Ecto neural progenitor cell (in vitro differentiated cells): ENCODE data around the gene RNF141.

Experiments used
- DNase-seq: peaks from one replicate; pipeline ENCODE4 v3.0.0-alpha.2; 2018; ENCODE audit warnings: low spot score

Gene RNF141

DNA sequence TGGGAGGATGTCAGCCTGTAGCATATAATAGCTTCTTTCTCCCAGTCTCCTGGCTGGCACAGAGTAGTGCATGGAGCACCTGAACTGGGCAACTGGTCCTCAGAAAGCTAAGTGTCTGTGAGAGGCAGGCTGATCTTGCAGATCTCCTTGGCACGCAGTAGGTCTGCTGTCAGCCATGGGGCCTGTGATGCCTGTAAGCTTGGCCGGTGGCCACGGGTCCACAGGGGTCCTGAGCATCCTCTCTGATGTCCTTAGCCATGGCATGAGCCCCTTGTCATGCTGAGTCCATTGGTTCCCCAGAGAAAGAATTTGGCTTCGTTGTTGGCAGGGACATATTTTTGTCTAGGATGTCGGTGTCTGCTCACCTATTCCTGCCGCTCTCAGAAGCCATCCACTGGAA is 61.0 kb downstream of the RNF141 start:
- DNase-seq: no peak

DNA sequence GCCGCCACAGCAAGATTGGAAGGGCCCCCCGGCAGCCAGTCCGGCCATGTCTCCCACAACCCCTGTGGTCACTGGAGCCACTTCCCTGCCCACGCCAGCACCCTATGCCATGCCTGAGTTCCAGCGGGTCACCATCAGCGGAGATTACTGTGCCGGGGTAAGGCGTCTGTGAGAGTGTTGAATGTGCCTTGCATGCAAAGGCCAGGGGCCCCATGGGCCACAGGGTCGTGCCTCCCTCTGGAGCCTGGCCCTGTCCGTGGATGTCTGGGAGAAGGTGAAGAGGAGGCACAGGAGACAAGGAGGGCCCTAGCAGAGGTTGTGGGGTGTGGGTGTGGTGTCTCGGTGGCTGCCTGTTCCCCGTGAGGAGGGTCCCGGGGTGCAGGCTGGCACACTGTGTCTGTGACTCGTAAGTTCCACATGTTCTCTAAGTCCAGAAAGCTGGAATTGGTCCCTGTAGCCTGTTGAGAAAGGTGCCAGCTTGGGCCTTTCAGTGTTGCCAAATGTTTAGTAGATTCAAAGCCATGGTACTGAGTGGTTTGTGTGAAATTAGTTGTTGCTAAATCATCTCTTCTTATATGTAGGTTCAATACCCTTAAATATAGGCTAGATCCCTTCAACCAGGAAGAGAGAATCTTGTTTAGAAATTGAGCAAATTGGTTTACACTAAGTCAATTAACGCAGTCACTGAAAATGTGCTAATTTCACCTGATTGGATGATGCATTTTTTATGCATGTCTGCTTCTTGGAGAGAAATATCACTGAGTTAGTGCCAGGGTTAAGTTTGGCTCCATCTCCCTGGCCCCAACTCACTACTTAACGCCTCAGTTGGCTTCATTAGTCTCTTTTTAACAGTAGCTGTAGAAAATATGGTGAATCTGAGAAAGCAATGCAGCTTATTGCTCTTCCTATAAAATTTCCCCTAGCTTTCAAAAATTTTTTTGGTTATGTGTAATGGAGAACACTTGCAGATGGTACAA is 62.1 kb downstream of the RNF141 start:
- no peak for DNase-seq

DNA sequence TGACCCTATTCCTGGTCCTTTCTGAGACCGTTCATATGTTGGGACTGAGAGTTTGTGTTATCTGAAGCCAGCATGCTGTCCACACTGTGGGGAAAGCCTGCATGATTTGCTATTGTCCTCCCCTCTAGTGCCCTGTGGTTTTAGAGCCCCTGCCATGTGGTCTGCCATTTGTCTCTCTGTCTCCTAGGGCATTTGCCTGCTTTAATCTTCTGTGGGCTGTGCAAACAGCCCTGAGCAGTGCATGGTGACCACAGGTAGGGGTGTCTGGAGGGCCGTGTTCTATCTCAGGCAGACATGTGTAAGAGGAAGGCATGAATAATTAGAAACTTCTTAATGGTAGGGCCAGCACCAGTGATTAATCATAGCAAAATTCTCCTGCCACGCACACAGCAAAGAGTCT is 62.9 kb downstream of the RNF141 start:
- no peak for DNase-seq

- no peak for DNase-seq
Measured at GRCh38 chr11:10477690-10478046, 63.3 kb downstream of the RNF141 start.

GRCh38 chr11:10476927-10477689 is 63.9 kb downstream of the RNF141 start:
- DNase-seq: no peak

DNA sequence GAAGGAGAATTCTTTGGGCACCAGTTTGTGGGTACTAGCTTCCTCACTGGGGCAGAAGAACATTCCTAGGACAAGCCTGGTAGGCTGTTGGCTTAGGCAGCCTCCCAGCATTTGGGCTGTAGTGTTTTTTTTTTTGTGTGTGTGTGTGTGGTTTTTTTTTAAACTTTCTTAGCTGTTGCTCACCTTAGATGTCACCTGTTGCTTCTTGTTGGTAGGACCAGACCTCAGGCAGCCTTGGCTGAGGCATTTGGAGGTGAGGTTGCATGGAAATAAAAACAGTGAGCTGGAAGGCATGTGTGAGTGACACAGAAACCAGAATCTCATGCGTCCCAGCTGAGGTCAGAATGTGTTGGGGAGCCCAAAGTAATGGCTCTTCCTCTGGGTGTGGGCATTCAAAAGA is 64.6 kb downstream of the RNF141 start:
- no peak for DNase-seq

- no peak for DNase-seq
Measured at GRCh38 chr11:10474551-10474950, 66.4 kb downstream of the RNF141 start.

DNA sequence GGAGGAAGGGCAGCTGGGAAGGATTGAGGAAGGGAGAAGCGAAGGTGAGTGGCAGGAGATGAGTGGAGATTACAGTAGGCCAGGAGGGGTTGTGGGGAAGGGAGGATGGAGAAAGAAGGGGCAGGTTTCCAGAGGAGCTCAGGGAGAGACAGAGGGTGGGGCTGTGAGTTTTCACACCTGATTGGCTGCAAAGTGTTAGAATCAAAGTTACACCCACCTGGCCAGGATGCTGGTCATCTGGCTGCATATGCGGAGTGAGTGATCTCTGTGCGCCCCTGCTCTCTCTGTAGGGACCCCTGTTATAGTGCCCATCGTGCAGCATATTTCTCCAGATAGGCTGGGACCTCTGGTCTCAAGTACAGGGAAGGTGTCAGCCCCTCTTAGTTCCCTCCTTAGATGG is 67.6 kb downstream of the RNF141 start:
- no peak for DNase-seq

DNA sequence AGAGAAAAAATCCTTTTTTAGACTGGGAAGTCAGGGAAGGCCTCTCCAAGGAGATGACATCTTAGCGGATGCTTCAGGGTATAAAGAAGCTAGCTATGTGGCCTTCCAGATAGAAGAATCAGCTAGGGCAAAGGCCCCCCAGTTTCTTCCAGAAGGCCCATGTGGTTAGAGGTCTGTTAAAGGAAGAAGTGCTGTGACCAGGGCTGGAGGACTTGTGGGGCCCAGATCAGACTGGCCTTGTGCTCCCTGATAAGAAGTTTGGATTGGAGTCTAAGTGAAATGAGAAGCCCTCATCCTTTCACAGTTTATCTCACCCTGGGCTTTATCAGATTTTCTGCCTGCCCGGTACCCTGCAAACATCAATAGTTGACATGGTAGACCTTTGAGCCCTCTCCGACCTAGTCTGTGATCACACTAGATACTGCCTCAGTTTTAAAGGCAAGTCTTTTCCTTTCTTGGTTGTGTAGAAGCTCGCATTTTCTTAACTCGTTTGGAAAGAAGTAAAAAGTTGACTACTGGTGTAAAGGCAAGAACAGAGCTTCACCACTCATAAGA is 78.2 kb downstream of the RNF141 start:
- DNase-seq: no peak
